PC-3 (cell line): ENCODE results near the gene SDK1. TPM values are rescaled to one million over a fixed set of nuclear protein-coding genes. Genes with fewer than 3 reads are reported as not detected.

Experiments
- ATAC-seq: fragments of 200-7000 bp; cut with Tn5 transposase; 2 replicates; pipeline ENCODE4 v1.9.1; 2020; ENCODE audit warnings: mild to moderate bottlenecking, moderate library complexity
- BruUV-seq: library from RNA; stranded (reverse); fragments of 400-500 nt; replicated peaks from 2 replicates; lab custom pipeline; 2021; lab: Mats Ljungman, UMichigan
- CTCF ChIA-PET: fragments of 300-600 bp; sonication (Branson Sonifier 250); formaldehyde crosslinking; loops from one replicate; lab custom pipeline; 2022; ENCODE audit warnings: antibody characterized with exemption; lab: Charles Lee
- POLR2A ChIA-PET: fragments of 300-600 bp; sonication (Branson Sonifier 250); formaldehyde crosslinking; loops from one replicate; lab custom pipeline; 2022; ENCODE audit warnings: antibody characterized with exemption; ENCODE audit not compliant: unreplicated experiment; lab: Charles Lee
- DNase-seq: peaks from one replicate; pipeline ENCODE4 v3.0.0-alpha.2; 2015
- H2AFZ ChIP-seq: fragments of 300-600 bp; sonication (generic); 2 replicates; pipeline ENCODE4 v1.6.0; 2016; ENCODE audit warnings: antibody characterized with exemption, low read length
- H3F3A ChIP-seq: fragments of 300-600 bp; sonication (generic); one replicate; pipeline ENCODE4 v1.6.0; 2017; ENCODE audit warnings: antibody characterized with exemption, low read length, control low read depth, mild to moderate bottlenecking; ENCODE audit not compliant: unreplicated experiment
- H3K27ac ChIP-seq: fragments of 300-600 bp; sonication (generic); 2 replicates; pipeline ENCODE4 v1.5.1; 2016; ENCODE audit warnings: mild to moderate bottlenecking, low read length
- H3K27me3 ChIP-seq: fragments of 300-600 bp; sonication (generic); 2 replicates; pipeline ENCODE4 v1.6.1; 2016; ENCODE audit warnings: low read length, mixed read lengths
- H3K36me3 ChIP-seq: fragments of 300-600 bp; sonication (generic); 2 replicates; pipeline ENCODE4 v1.6.1; 2016; ENCODE audit warnings: low read depth, mixed run types, low read length, mixed read lengths
- H3K4me1 ChIP-seq: fragments of 300-600 bp; sonication (generic); 2 replicates; pipeline ENCODE4 v1.5.1; 2016; ENCODE audit warnings: low read length; ENCODE audit not compliant: insufficient read depth
- H3K4me2 ChIP-seq: fragments of 300-600 bp; sonication (generic); 2 replicates; pipeline ENCODE4 v1.6.0; 2016; ENCODE audit warnings: low read length
- H3K4me3 ChIP-seq: fragments of 300-600 bp; sonication (generic); 2 replicates; pipeline ENCODE4 v1.5.1; 2016; ENCODE audit warnings: mild to moderate bottlenecking, low read length, mixed read lengths
- H3K79me2 ChIP-seq: fragments of 300-600 bp; sonication (generic); 2 replicates; pipeline ENCODE4 v1.6.1; 2017; ENCODE audit warnings: low read length, mixed read lengths
- H3K9ac ChIP-seq: fragments of 300-600 bp; sonication (generic); 2 replicates; pipeline ENCODE4 v1.6.0; 2016; ENCODE audit warnings: mild to moderate bottlenecking, low read length
- H3K9me2 ChIP-seq: fragments of 300-600 bp; sonication (generic); replicated peaks from 2 replicates; pipeline ENCODE4 v1.6.1; 2016; ENCODE audit warnings: mixed run types, low read length, mixed read lengths
- H3K9me3 ChIP-seq: fragments of 300-600 bp; sonication (generic); 2 replicates; pipeline ENCODE4 v1.6.1; 2016; ENCODE audit warnings: low read length, mixed read lengths
- H4K20me1 ChIP-seq: fragments of 300-600 bp; sonication (generic); 2 replicates; pipeline ENCODE4 v1.6.1; 2016; ENCODE audit warnings: low read length, mixed read lengths
- EZH2 ChIP-seq: fragments of 300-600 bp; sonication (generic); IDR thresholded peaks from one replicate; pipeline ENCODE4 v1.6.1; 2017; ENCODE audit warnings: antibody characterized with exemption, mild to moderate bottlenecking, low read length; ENCODE audit not compliant: unreplicated experiment
- EZH2phosphoT487 ChIP-seq: fragments of 300-600 bp; sonication (generic); IDR thresholded peaks from 2 replicates; pipeline ENCODE4 v1.6.1; 2018; ENCODE audit warnings: mild to moderate bottlenecking, antibody characterized with exemption, low read length, borderline replicate concordance
- intact Hi-C: fragments of 100-400 bp; cut with micrococcal nuclease; formaldehyde crosslinking; loops from 2 replicates; pipeline ENCODE4 v1.9.0; 2023
- total RNA-seq: library from RNA; depleted of rRNA; stranded (reverse); fragments of >200 nt; gene quantifications from 2 replicates; pipeline ENCODE4 v1.2.3, GENCODE V29; 2014
- TF ChIP-seq, protein P1 (sequence below): fragments of 300-600 bp; sonication (generic); conservative IDR thresholded peaks from 2 replicates; pipeline ENCODE4 v1.5.1; 2017; ENCODE audit warnings: antibody characterized with exemption, low read depth, mild to moderate bottlenecking, low read length

SDK1 gene
- total RNA-seq, 1 experiment from 2014 or later = 2.8 TPM

DNA sequence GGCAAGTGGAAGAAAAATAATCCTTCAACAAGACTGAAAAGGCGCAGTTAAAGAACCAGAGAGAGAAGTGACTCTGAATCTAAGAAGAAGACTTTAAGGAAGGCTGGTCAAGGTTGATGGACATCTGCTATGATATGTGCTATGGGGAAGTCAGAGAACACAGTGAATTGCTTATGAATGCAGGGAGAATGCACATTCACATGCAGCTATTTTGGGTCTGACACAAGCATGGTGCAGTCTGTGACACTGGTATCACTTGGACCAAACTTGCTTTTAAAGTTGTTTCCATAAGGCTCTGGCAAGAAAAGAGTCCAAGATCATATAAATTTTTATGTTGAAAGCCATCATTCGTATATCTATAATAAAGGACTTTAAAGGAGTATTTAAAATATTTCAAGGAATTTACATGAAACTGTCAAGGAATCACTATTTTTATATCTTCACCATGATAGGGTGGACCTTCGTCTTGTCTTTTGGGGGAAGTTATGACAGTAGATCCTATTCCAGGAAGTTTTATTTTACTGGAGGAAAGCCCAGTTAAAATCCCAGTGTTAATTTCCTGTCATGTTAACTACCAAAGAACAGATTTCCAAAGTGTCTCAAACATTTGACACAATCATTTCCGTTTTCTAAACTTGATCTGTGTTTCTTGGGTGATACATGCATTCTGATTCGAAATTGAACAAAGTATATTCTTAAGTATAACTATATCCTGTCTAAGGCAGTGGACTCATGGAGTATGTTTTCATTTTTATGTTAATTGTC, 239.6 kb downstream of the SDK1 start:
- Histone ChIP-seq H2AFZ (no peak overlapping the region), H3K36me3 (no peaks in the 10 kb centered on the region), H3K4me3 (no peak overlapping the region), H3K9ac (no peak overlapping the region), H3K9me3 (no peaks in the 10 kb centered on the region), H3K27ac (no peak overlapping the region), H3K79me2 (no peaks in the 10 kb centered on the region), H4K20me1 (no peaks in the 10 kb centered on the region), H3K27me3 (no peaks in the 10 kb centered on the region), H3K9me2 (no peaks in the 10 kb centered on the region), H3F3A (no peaks in the 10 kb centered on the region), H3K4me1 (no peaks in the 10 kb centered on the region), H3K4me2 (no peak overlapping the region)
- intact Hi-C loops = no loop called here
- TF ChIP-seq, protein P1, sequence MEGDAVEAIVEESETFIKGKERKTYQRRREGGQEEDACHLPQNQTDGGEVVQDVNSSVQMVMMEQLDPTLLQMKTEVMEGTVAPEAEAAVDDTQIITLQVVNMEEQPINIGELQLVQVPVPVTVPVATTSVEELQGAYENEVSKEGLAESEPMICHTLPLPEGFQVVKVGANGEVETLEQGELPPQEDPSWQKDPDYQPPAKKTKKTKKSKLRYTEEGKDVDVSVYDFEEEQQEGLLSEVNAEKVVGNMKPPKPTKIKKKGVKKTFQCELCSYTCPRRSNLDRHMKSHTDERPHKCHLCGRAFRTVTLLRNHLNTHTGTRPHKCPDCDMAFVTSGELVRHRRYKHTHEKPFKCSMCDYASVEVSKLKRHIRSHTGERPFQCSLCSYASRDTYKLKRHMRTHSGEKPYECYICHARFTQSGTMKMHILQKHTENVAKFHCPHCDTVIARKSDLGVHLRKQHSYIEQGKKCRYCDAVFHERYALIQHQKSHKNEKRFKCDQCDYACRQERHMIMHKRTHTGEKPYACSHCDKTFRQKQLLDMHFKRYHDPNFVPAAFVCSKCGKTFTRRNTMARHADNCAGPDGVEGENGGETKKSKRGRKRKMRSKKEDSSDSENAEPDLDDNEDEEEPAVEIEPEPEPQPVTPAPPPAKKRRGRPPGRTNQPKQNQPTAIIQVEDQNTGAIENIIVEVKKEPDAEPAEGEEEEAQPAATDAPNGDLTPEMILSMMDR = no peak
- TF ChIP-seq EZH2phosphoT487 (no peak), EZH2 (no peak)
- ATAC-seq (no peak), DNase-seq (no peak)
- no TSS peak for BruUV-seq
- POLR2A ChIA-PET = no interaction called here
- CTCF ChIA-PET = no interaction called here

DNA sequence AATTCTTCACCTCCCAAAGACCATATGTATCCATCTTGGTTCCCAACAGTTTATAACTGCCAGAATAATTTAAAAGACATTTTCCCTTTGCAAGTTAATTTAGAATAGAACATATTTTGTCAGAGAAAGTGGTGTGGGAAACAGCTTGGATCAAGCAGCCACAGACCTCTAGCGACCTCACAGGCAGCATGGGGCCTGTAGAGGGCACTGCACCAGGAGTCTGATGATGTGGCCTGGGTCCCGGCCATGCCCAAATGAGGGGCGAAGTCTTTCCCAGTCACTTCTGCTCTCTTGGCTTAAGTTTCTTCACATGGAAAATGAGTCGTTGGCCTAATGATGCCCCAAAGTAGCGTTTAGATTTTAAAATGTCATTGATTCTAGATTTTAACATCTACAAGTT, 243.2 kb downstream of the SDK1 start:
- H3K27me3 ChIP-seq = no peaks in the 10 kb centered on the region

DNA sequence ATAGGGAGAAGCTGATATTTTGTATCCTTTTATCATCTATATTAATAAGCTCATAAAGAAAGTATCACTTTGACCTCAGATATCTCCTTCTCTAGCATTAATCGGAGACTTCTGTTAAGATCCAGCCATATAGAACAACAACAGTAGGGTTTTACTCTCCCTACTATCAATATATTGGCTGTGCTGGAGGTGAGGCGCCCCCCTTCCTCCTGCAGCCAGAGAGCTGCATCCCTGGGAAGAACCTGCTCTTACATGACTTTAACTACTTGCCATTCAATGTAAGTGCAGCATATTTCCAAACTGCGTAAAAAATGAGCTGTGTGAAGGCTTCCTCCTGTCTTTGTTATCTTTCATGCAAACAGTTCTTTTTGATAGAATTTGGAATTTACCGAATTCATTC, 247.8 kb downstream of the SDK1 start:
- intact Hi-C loops = no loop called here
- BruUV-seq = no TSS peak
- Histone ChIP-seq H3K4me1 (no peaks in the 10 kb centered on the region), H4K20me1 (no peaks in the 10 kb centered on the region), H3F3A (no peaks in the 10 kb centered on the region), H3K9me2 (no peaks in the 10 kb centered on the region), H3K9me3 (no peaks in the 10 kb centered on the region), H3K36me3 (no peaks in the 10 kb centered on the region), H3K27ac (no peak overlapping the region), H2AFZ (no peak overlapping the region), H3K27me3 (no peaks in the 10 kb centered on the region), H3K9ac (no peak overlapping the region), H3K4me3 (no peak overlapping the region), H3K4me2 (no peak overlapping the region), H3K79me2 (no peaks in the 10 kb centered on the region)
- TF ChIP-seq EZH2 (no peak), EZH2phosphoT487 (no peak)
- TF ChIP-seq, protein P1 = no peak
- ChIA-PET CTCF (no interaction called here), POLR2A (no interaction called here)
- DNase-seq (no peak), ATAC-seq (no peak)

More for the DNA sequence above, 243.2 kb downstream of the SDK1 start:
- CTCF ChIA-PET = no interaction called here
- no peaks in the 10 kb centered on the region for H4K20me1 ChIP-seq
- TF ChIP-seq, protein P1 = peak; percentile 30; the same call in 1 of the 2 replicates
- no peak for TF ChIP-seq EZH2phosphoT487
- no peak overlapping the region for H3K9ac ChIP-seq
- H3K27ac ChIP-seq = no peak overlapping the region
- BruUV-seq = no TSS peak
- no peak overlapping the region for H3K4me2 ChIP-seq
- intact Hi-C loops = no loop called here
- DNase-seq (no peak), ATAC-seq (no peak)
- no peaks in the 10 kb centered on the region for H3K9me3 ChIP-seq
- no peaks in the 10 kb centered on the region for H3K4me1 ChIP-seq
- no peaks in the 10 kb centered on the region for H3K79me2 ChIP-seq
- POLR2A ChIA-PET = no interaction called here
- no peaks in the 10 kb centered on the region for H3K9me2 ChIP-seq
- H2AFZ ChIP-seq = no peak overlapping the region
- no peak overlapping the region for H3K4me3 ChIP-seq
- no peaks in the 10 kb centered on the region for H3F3A ChIP-seq
- no peaks in the 10 kb centered on the region for H3K36me3 ChIP-seq
